H1 (cell line): ENCODE data around the gene EXOSC7.

Source experiments
- EZH2 ChIP-seq: fragments of 200-600 bp; sonication (generic); IDR thresholded peaks from 2 replicates; pipeline ENCODE4 v1.7.1; 2012; ENCODE audit warnings: low read depth, mild to moderate bottlenecking, moderate library complexity, low read length, inconsistent platforms; ENCODE audit not compliant: severe bottlenecking
- RXRA ChIP-seq: IDR thresholded peaks from 2 replicates; pipeline ENCODE4 v1.6.1; 2011; ENCODE audit warnings: low read depth, mild to moderate bottlenecking, low read length, moderate library complexity; ENCODE audit not compliant: insufficient read depth
- TF ChIP-seq, protein P1 (sequence below): IDR thresholded peaks from 2 replicates; pipeline ENCODE4 v1.6.1; 2011; ENCODE audit warnings: low read depth, mild to moderate bottlenecking, low read length; ENCODE audit not compliant: insufficient read depth

DNA sequence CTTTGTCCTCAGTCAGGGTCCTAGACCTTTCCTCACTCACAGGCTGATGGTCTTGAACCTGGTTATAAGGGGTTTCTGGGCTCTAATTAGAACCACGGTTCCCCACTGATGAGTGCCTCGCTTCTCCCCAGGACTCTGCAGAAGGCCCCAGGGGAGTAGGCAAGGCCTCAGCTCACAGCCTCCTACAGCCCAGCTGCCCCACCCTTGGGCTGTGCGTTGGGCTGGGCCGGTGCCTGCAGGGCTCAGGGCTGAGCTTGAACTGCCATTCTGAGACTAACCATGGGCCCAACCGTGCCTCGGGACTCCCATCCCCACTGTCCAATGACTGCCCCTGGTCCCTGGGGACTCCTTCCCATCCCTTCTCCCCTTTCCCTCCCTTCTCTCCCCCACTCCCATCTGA lies 75.6 kb downstream of the EXOSC7 start:
- TF ChIP-seq RXRA = no peak
- no peak for TF ChIP-seq EZH2
- TF ChIP-seq, protein P1, sequence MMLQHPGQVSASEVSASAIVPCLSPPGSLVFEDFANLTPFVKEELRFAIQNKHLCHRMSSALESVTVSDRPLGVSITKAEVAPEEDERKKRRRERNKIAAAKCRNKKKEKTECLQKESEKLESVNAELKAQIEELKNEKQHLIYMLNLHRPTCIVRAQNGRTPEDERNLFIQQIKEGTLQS = no peak
